Measurements from ENCODE around the gene HOXD3. TPM values are rescaled to one million over a fixed set of nuclear protein-coding genes. Genes with fewer than 3 reads are reported as not detected.

Gene HOXD3
- polyA plus RNA-seq, 1 donor (not counting 4 experiments of a cell fraction or from before 2014, with no cell fraction given), result not detected

GRCh38 chr2:176138923-176139660, 18.0 kb upstream of the HOXD3 start:
- no peak overlapping the region for H2AFZ ChIP-seq (ENCODE audit: control insufficient read depth, low read length)
- H4K20me1 ChIP-seq (ENCODE audit: control insufficient read depth, extremely low read depth, insufficient read depth, low read length), result no peaks in the 10 kb centered on the region
- H3K9ac ChIP-seq (ENCODE audit: control insufficient read depth, extremely low read depth, insufficient read depth, low read length), result no peak overlapping the region
- H3K9me3 ChIP-seq (ENCODE audit: control insufficient read depth, low read depth, low read length), result peaks cover 8% of the 10 kb centered on the region
- no peak for DNase-seq (ENCODE audit: low read depth, low spot score)
- no peaks in the 10 kb centered on the region for H3K9me1 ChIP-seq (ENCODE audit: control insufficient read depth, extremely low read depth, insufficient read depth, low read length)
- H3K4me3 ChIP-seq (ENCODE audit: control insufficient read depth in 2 of 3, extremely low read depth in 1 of 3, insufficient read depth in 2 of 3, low read depth in 1 of 3, low read length in 3 of 3), result no peak overlapping the region
- no peak for FAIRE-seq
- TF ChIP-seq EZH2 (IDR thresholded peaks at IDR 0.05; ENCODE audit: low read length) (no peak), CTCF (optimal IDR thresholded peaks at IDR 0.05 in 1 of 3, IDR thresholded peaks at IDR 0.05 in 1 of 3, conservative IDR thresholded peaks at IDR 0.05 in 1 of 3; ENCODE audit: extremely low read depth in 1 of 3, insufficient read depth in 2 of 3, low read length in 3 of 3) (no peak)
- H3K4me2 ChIP-seq (ENCODE audit: control insufficient read depth, extremely low read depth, insufficient read depth, low read depth, low read length), result no peak overlapping the region
- H3K36me3 ChIP-seq (ENCODE audit: control insufficient read depth in 2 of 2, extremely low read depth in 1 of 2, insufficient read depth in 2 of 2, low read length in 2 of 2), result no peaks in the 10 kb centered on the region
- dilution Hi-C loops (cut with MboI; ENCODE audit: extremely low pct_ligation_motif_present, low sequenced_read_pairs), result no loop called here
- peaks cover 78% of the 10 kb centered on the region for H3K27me3 ChIP-seq (ENCODE audit: control insufficient read depth, extremely low read depth, insufficient read depth, low read length)
- H3K4me1 ChIP-seq (ENCODE audit: control insufficient read depth, extremely low read depth, insufficient read depth, low read length), result no peaks in the 10 kb centered on the region
- no peak overlapping the region for H3K27ac ChIP-seq (ENCODE audit: control insufficient read depth, insufficient read depth, low read length)
- no peaks in the 10 kb centered on the region for H3K79me2 ChIP-seq (ENCODE audit: control insufficient read depth, insufficient read depth, low read length)

DNA sequence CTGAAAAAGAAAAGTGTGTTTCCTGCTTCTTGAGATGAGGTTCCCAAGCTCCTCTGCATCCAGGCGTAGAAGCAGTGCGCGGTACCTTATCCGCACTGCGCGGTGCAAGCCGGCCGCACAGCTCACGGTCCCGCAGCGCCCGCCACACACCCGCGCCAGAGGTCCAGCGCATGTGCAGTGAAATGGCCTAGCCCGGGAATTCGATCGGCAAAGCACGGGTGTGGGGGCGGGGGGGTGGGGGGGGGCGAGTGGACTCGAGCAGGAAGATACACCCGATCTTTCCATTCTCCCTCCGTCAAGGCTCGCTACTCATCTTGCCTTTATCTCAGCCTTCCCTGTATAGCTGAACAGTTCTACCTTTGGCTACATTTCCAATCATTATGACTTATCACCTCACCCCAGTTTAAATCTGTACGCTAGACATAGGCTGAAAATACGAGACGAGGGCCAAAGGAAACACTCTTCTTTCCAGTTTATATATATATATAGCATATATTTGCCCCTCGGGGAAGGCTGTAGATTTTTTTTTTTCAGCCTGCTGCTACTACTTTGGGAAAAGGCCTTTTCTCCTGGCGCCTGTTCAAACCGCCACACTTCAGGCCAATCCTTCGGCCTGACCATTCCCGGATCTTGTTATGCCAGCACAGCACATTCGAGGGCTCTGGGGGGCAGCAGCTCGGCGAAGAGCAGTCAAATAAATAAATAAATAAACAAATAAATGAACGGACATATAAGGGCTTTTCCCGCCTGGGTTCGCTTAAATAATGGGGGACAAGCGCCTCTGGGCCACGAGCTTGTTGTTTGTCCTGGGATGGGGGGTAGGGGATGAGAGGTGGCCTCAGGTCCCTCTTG, 17.2 kb upstream of the HOXD3 start:
- Histone ChIP-seq H4K20me1 (ENCODE audit: control insufficient read depth, extremely low read depth, insufficient read depth, low read length) (no peaks in the 10 kb centered on the region), H3K9me3 (ENCODE audit: control insufficient read depth, low read depth, low read length) (peaks cover 8% of the 10 kb centered on the region), H3K9me1 (ENCODE audit: control insufficient read depth, extremely low read depth, insufficient read depth, low read length) (no peaks in the 10 kb centered on the region), H3K27me3 (ENCODE audit: control insufficient read depth, extremely low read depth, insufficient read depth, low read length) (peaks cover 74% of the 10 kb centered on the region), H3K36me3 (ENCODE audit: control insufficient read depth in 2 of 2, extremely low read depth in 1 of 2, insufficient read depth in 2 of 2, low read length in 2 of 2) (no peaks in the 10 kb centered on the region), H3K4me2 (ENCODE audit: control insufficient read depth, extremely low read depth, insufficient read depth, low read depth, low read length) (peak overlapping the region; percentile 48), H3K9ac (ENCODE audit: control insufficient read depth, extremely low read depth, insufficient read depth, low read length) (no peak overlapping the region), H3K4me1 (ENCODE audit: control insufficient read depth, extremely low read depth, insufficient read depth, low read length) (no peaks in the 10 kb centered on the region), H2AFZ (ENCODE audit: control insufficient read depth, low read length) (no peak overlapping the region), H3K79me2 (ENCODE audit: control insufficient read depth, insufficient read depth, low read length) (no peaks in the 10 kb centered on the region), H3K27ac (ENCODE audit: control insufficient read depth, insufficient read depth, low read length) (no peak overlapping the region), H3K4me3 (ENCODE audit: control insufficient read depth in 2 of 3, extremely low read depth in 1 of 3, insufficient read depth in 2 of 3, low read depth in 1 of 3, low read length in 3 of 3) (no peak overlapping the region)
- FAIRE-seq (no peak), DNase-seq (ENCODE audit: low read depth, low spot score) (no peak)
- dilution Hi-C loops (cut with MboI; ENCODE audit: extremely low pct_ligation_motif_present, low sequenced_read_pairs), result no loop called here
- TF ChIP-seq EZH2 (IDR thresholded peaks at IDR 0.05; ENCODE audit: low read length) (no peak), CTCF (optimal IDR thresholded peaks at IDR 0.05 in 1 of 3, IDR thresholded peaks at IDR 0.05 in 1 of 3, conservative IDR thresholded peaks at IDR 0.05 in 1 of 3; ENCODE audit: extremely low read depth in 1 of 3, insufficient read depth in 2 of 3, low read length in 3 of 3) (no peak)

Measured in keratinocyte (primary cell).